ENCODE results near the gene GADD45G.

Gene GADD45G, protein sequence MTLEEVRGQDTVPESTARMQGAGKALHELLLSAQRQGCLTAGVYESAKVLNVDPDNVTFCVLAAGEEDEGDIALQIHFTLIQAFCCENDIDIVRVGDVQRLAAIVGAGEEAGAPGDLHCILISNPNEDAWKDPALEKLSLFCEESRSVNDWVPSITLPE

DNA sequence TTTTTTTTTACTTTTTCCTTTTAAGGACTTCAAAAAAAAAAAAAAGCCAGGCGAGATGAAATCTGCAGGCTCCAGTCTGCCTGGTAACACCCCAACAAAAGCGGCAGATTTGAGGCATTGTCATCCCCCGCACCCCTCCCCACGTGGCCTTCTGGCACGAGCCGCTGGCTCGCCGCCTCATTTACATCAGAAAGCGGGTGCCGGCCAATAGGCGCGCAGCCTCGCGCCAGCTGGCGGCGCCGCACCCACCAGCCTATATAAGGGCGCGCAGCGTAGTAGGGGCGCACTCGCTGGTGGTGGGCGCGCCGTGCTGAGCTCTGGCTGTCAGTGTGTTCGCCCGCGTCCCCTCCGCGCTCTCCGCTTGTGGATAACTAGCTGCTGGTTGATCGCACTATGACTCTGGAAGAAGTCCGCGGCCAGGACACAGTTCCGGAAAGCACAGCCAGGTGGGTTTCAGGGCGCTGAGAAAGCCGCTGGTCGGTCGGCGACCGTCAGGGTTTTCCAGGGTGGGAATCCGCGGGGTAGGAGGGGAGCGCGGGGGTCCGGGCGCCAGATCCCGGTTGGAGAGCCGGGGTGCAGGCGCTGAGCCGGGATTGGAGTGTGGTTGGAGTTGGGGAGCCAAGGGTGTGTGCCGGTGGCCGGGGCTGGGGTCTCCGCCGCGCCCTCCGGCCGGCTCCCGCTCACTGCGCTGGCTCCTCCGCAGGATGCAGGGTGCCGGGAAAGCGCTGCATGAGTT, at the start of gene GADD45G:
Gene GADD45G, plus strand, starts transcription at position 284 of the 736 bp plus-strand sequence. Its CDS starts 110 bp downstream, at position 394.
- no peak for DNase-seq (ENCODE audit: low read depth)

DNA sequence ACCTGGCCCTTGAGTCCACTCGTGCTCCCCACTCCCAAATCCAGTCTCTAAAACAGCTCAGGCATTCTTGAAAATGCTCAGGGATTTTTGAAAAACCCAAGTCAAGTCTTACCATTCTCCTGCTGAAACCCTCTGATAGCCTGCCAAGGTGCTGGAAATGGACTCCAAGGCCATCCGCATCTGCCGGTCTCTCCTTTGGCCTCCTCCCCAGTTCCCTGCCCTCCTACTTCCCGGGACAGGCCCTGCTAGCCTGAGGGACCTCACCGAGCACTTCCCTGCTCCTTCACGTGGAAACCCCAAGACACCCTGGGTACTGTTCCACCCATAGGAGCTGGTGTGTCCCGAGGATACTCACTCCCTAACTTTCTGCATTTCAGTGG, 49.8 kb upstream of the GADD45G start:
- DNase-seq (ENCODE audit: low read depth): no peak

DNA sequence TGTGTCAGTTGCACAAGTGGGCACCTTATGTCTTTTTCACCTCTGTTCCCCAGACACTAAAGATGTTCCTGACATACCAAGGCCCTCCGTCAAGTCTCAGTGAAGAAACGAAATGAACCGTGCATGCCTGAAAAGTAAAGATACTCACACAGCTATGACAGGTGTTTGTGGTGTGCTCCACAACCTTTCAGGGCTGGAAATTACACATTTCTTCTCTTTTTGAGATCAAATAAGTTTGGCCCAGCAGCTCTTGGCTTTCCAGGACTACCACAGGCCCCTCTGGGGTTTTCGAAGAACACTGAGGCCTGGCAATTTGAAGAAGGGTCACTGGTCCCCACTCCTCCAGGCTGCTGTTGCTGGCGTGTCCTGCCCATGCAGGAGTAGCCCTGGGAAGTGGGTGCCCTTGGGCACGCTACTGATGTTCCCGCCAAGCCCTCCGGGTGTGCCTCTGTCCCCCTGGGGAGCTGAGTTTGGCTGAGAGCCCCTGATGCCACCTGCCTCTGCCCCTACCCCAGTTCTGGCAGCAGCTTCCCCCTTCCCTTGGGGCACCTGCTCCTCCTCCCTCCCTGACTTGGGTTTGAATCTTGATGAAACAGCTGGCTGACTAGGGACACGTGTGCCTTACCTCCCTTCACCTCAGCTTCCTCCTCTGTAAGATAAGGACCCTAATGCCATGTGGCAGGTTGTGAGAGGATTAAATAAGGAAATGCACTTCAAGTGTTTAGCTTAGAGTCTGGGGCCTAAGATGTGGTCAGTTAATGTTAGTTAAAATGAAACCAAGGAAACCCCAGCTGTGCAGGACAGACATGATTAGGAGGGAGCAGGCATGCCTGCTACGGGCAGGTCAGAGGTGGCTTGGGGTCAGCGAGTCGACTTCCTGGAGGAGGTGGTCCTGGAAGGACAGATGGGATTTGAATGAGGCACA, 49.1 kb upstream of the GADD45G start:
- DNase-seq (ENCODE audit: low read depth): no peak

DNA sequence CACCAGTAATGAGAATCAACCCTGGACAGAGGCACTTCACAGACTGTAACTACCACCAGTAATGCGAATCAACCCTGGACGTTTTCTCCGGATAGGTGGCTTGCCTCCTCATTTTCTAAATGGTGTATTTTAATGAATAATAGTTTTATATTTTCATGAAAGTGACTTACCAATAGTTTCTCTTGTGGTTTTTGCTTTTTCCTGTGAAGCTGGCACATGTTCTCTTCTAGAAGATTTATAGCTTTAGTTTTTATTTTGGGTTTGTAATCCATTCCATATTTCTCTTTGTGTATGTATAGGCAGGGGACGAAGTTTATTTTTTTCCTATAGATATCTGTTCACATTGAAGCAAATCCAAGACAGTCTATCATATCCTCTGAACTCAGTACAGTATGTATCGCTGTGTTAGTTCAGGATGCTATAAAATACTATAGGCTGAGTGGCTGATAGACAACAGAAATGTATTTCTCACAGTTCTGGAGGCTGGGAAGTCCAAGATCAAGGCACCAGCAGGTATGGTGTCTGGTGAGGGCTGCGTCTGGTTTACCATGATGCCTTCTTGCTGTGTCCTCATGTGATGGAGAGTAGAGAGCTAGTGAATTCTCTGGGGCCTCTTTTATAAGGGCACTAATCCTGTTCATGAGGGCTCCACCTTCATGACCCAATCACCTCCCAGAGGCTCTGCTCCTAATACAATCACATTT, 46.5 kb upstream of the GADD45G start:
- no peak for DNase-seq (ENCODE audit: low read depth)

DNA sequence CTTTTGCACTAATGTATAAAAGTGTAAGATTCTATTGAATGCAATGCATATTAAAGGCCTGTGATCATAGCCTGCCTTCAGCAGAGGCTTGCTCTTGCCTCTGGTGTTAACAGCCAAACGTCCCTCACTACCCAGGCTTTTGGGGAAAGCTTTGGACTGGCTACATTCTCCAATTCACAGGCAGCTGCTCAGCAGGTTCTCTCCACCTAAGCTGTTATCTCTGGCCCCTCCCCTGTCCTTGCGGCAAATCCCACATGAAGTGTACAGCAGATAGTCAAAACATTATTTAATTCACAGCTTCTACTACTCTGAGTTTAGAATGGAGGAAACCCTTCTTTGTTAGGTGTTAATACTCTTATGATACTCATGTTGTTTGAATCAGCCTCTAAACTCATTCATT, 45.9 kb upstream of the GADD45G start:
- DNase-seq (ENCODE audit: low read depth): no peak

DNA sequence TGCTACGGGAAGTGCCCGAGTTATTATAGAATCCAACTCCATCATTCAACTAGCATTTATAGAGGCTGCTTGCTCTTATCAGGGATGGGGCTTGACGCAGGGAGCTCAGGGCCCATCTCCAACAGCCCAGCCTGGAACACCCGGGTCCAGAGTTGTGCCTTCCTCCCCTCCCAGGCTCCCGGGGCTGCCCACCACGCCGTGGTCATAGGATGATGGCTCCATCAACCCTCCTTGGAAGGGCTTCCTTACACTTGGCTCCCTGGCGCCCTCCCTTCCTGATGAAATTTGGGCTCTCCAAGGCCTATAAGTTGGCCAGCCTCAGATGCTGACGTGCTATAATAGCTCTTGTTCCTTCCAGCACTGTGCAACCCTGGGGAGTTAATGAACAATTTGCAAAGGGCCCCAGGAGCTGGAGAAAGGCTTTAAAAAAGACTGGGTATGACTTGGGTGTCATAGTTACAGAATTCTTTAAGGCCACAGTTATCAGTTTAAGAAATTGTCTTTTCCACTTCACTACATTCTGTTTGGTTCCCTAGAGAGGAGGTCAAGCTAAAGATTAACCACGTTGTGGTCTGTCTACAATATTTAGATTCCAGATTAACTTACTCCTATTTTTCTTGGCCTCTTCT, 42.5 kb upstream of the GADD45G start:
- DNase-seq (ENCODE audit: low read depth): no peak

DNA sequence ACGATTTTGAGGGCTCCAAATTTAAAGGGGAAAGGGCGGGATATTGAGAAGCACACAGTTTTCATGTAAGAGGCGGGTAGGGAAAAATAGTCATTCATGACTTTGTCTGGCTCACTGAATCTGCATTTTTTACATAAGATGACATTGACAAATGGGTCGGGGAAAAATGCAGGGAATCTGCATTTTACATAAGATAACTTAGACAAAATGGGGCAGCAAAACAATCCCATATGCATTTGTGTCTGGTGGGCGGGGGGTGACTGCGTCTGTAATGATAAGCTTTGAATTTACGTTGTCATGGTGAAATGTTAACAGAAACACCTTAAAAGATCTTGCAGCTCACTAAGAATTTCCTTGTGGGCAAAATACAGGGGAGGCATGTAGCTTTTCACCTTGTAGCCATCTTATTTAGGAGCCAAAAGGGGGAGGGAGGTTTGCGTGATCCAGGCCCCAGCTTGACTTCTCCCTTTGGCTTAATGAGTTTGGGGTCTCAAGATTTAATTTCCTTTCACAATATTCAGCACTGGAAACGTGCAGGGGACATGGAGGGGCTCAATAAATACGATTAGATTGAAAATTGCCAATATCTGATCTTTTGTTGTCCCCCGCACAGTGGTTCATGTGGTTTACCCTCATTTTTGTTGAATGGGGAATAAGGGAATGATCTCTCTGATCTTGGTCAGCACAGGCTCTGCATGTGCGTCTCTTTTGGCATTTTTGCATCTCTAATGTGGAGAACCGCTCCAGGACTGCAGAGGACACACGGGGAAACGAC, 41.1 kb upstream of the GADD45G start:
- no peak for DNase-seq (ENCODE audit: low read depth)

DNA sequence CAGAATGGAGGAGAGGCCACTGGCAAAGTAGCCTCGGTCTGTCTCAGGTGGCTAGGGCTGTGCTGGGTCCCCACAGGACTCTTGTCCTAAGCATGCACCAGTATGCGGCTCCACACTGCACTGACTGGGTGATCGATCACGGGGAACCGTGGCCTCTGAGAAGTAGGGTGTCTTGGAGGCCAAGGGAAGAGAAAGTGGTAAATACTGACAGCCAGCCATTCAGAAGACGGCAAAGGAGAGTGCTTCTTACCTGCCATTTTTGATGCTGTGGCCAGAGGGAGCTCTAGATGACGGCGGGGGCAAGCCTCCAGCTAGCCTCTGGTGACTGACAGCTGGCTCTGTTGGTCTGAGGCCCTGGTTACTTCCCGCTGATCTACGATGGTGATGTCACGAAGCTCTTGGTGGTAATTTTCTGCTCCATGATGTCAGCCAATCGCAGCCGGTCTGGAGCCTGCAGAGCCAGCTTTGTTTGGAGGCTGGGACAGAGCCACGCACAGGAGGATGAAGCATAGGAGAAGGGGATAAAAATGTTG, 40.4 kb upstream of the GADD45G start:
- no peak for DNase-seq (ENCODE audit: low read depth)

DNA sequence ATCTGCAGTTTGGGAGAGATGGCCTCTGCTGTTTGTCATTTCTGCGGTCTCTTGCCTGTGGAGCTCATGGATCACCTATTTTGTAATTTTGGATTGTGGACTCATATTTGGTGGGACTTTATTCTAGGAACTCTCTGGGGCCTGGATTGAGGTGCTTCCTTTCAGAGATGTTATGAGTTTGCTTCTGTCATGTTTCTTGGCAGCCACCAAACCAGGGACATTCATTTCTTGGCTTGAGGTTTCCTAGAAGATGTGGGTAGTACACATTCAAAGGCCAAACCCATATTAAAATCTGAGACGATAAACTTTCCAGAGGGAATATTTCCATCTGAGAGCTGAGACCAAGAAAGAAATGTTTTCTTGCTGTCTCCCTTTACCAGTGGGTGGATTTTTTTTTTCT, 37.2 kb upstream of the GADD45G start:
- no peak for DNase-seq (ENCODE audit: low read depth)

DNA sequence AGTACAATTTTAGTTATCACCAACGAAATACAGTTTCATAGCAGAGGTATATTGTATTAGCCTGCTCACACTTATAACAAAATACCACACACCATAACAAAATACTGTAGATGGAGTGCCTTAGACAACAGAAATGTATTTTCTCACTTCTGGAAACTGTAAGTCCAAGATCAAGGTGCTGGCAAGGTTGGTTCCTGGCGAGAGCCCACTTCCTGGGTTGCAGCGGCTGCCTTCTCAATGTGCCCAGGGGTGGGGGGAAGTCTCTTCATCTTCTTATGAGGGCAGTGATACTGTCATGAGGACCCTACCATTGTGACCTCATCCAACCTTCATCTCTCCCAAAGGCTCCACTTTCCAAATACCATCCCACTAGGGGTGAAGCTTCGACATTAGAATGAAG, 30.5 kb upstream of the GADD45G start:
- DNase-seq (ENCODE audit: low read depth): no peak

DNA sequence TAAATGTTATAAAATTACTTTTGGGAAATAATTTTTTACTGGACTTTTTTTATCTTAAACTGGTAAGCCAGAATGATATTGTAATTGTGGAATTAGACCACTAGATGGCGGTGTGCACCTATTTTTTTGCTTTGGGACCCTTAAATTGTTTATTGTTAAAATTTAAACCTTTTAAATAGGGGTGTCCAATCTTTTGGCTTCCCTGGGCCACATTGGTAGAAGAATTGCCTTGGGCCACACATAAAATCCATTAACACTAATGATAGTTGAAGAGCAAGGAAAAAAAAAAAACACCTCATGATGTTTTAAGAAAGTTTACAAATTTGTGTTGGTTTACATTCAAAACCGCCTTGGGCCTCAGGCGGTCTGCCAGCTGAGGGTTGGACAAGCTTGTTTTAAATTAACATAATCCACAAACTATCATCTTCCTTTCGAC, 28.4 kb upstream of the GADD45G start:
- peak; percentile 11 for DNase-seq (ENCODE audit: low read depth)

DNA sequence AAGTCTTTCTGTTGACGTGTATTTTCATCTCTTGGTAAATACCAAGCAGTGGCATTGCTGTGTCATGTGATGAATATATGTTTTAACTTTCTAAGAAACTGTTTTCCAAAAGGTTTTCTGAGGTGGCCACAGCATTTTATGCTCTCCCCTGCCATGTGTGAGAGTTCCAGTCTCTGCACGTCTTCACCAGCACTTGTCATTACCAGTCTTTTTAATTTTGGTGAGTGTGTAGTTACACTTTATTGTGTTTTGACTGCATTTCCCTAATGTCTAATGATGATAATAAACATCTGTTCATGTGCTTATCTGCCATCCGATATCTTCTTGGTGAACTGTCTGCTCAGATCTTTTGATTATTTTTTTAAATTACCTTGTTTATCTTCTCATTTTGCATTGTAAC, 27.4 kb upstream of the GADD45G start:
- DNase-seq (ENCODE audit: low read depth): no peak

DNA sequence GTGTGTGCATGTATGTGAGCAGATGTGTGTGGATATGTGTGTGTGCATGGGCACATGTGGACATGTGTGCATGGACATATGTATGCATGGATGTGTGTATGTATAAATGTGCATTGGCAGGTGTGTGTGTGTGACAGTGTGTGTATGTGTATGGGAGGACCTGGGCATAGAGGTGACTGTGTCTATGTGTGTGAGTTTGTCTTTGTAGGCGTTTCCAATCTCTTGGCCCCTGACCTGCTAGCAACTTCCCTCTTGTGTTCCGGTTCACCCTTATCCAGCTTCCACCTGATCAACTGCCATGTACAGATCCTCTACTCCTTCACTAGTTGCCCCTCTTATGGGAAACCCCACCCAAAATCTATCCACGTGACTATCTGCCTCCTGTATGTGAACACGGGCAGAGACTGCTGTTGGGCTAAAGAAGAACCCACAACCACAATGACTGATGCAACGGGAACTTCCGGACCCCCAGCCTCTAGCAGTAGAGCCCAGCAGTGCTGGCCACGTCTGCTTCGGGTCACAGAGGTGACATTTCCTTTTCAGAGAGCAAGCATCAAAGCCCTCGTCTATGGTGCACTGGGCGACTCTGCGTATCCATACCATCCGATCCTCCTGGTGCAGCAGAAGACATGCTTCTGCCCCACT, 24.9 kb upstream of the GADD45G start:
- DNase-seq (ENCODE audit: low read depth): no peak

DNA sequence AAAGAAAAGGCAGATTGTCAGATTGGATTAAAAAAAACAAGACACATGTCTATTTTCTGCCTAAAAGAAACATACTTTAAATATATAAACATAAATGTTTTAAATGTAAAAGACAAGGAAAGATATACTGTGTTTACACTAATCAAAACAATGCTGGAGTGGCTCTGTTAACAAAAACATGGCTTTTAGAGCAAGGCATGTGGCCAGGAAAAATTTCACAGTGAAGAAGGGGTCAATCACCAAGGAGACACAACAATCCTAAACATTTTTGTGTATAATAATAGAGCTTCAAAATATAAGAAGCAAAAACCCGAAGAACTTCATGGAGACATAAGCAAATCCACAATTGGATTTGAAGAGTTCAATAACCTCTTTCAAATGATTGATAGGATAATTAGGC, 18.5 kb upstream of the GADD45G start:
- DNase-seq (ENCODE audit: low read depth): no peak

DNA sequence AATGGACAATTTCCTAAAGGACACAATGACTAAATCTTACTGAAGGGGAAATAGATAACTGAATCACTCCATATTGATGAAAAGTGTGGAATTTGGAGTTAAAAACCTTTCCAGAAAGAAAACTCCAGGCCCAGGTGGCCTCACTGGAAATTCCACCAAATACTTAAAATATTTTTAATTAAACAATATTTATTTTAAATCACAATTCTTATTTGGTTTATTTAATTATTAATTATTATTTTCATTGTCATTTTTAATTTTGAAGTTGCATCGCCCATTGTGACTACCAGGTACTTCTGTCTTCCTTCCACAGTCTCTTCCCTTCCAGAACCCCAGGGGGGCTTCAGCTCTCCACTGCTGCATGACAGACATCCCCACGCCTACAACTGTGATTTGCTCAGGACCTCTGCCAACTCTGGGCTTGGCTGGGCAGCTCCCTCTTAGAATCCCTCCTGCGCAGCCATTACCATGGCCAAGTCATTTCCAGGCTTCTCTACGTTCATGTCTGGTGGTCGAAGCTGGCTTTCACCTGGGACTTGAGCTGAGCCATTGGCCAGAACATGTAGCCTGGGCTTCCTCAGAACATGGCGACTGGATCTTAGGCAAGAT, 16.4 kb upstream of the GADD45G start:
- DNase-seq (ENCODE audit: low read depth): no peak

DNA sequence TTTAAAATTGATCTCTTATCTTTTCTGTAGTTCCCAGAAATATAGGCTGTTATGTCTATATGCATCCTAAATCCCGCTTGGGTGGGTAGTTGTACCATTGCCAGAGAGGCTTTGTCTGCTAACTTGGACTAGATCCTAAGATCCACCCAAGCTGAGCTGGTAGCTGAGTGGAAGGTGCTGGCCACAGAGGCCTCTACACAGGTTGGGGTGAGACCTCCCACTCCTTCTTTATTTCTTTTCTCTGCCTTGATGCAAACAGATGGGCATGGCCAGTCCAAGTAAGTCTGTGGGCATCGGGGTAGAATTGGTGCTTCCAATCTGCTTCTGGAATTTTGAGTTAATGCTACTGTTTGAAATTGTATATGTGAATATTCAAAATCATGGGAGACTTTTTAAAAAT, 14.4 kb upstream of the GADD45G start:
- no peak for DNase-seq (ENCODE audit: low read depth)

DNA sequence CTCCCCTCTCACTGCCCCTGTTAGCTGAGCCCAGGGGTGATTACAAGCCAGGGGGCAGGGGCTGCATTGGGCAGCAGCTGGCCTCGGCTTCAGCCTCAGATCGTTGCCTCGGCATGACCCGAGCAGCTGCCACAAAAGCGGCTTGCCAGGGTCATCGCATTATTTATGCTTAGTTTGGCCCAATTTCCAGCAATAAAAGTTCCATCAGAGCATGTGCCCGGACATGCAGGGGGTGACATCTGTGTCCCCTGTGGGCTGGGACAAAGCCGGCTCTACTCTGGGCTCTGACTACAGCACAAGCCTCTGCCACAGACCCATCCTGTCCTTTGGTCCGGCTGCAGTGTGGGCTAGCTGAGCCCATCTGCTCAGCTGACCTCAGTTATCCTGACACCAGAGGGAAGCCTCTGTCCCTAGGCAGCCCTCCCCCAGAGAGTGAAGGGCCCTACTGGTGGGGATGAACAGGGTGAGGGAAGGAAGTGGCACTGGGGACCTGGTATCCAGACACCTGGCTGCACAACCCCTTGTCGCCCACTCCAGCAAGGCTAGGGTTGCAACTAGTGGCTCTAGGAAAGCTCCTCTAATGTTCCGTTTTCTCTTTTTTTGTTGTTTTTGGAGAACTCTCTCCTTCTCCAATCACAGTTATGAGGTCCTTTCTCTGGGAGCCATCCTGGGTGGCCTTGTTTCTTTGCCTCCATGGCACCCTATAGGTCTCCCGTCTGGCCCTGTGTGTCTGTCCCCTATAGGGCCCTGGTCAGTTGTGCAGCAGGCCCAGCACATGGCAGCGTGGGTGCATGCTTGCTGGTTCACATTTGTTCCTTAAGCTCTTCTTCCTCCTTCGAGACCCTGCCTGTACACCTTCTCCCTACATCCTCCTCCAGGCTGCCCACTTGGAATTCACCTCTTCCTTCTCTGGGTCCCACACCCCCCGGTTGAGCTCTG, 13.3 kb upstream of the GADD45G start:
- DNase-seq (ENCODE audit: low read depth): no peak

DNA sequence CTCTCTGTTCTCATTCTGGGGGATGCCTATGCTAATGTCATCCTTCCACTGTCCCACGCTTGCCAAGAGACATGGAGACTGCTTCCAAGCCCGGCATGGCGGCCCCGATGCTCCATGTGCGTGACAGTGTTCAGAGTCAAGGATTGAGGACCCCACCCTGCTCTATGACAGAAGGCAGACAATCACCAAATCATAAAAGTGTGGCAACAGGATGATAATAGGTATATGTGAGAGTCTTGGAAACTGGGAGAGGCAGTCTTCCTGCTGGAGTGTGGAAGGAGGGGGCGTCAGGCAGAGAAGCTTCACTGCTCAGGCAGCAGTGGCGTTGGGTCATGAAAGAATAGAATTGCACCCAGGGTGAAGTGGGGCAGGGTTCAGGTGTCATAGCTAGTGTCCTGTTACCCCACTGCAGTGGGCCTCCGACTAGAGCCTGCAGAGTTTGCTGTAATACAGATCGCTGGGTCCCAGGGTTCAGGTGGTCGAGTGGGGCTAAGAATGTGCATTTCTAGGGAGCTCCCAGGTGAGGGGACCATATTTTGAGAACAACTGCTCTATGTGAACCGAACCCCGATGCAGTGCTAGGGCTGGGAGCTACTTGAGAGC, 12.5 kb upstream of the GADD45G start:
- no peak for DNase-seq (ENCODE audit: low read depth)

Data from HS-5 (cell line).